GM12874 (cell line): Measurements from ENCODE around the gene KLC3.

Source experiments
- CTCF ChIP-seq: IDR thresholded peaks from 2 replicates; pipeline ENCODE4 v1.5.1; 2011; ENCODE audit warnings: low read depth, mild to moderate bottlenecking, control low read depth, low read length, moderate library complexity; ENCODE audit not compliant: insufficient read depth

KLC3 gene

GRCh38 chr19:45352062-45352461 lies 11.5 kb downstream of the KLC3 start:
- TF ChIP-seq CTCF = no peak

GRCh38 chr19:45352471-45352870 lies 11.9 kb downstream of the KLC3 start:
- TF ChIP-seq CTCF = no peak

GRCh38 chr19:45352914-45353796 lies 12.6 kb downstream of the KLC3 start:
- TF ChIP-seq CTCF = no peak

GRCh38 chr19:45354241-45354842 lies 13.8 kb downstream of the KLC3 start:
- no peak for TF ChIP-seq CTCF

- TF ChIP-seq CTCF = no peak
These were observed 14.9 kb downstream of the KLC3 start for GRCh38 chr19:45355402-45355801.

- TF ChIP-seq CTCF = no peak
These were observed 15.4 kb downstream of the KLC3 start for GRCh38 chr19:45355910-45356309.

GRCh38 chr19:45356760-45357444 lies 16.4 kb downstream of the KLC3 start:
- no peak for TF ChIP-seq CTCF
